Glutamatergic neuron (in vitro differentiated cells): Measurements from ENCODE around the gene KCND1. TPM values are rescaled to one million over a fixed set of nuclear protein-coding genes. Genes with fewer than 3 reads are reported as not detected.
A peak's percentile ranks its signal among the peaks of the same experiment; 100 is the strongest.

Experiments
- DNase-seq: peaks from one replicate; pipeline ENCODE4 v3.0.0; 2022
- H3K27ac Mint-ChIP-seq: one replicate; pipeline ENCODE4 v1.8.0; 2020; ENCODE audit warnings: mild to moderate bottlenecking, mixed read lengths, inconsistent platforms; ENCODE audit not compliant: unreplicated experiment
- H3K27me3 Mint-ChIP-seq: one replicate; pipeline ENCODE4 v1.8.0; 2020; ENCODE audit warnings: mild to moderate bottlenecking, moderate library complexity, mixed read lengths, inconsistent platforms; ENCODE audit not compliant: unreplicated experiment
- H3K36me3 Mint-ChIP-seq: one replicate; pipeline ENCODE4 v1.8.0; 2020; ENCODE audit warnings: mild to moderate bottlenecking, mixed read lengths, inconsistent platforms; ENCODE audit not compliant: unreplicated experiment
- H3K4me1 Mint-ChIP-seq: one replicate; pipeline ENCODE4 v1.8.0; 2020; ENCODE audit warnings: mild to moderate bottlenecking, low read depth, mixed read lengths, inconsistent platforms; ENCODE audit not compliant: unreplicated experiment
- H3K4me3 Mint-ChIP-seq: one replicate; pipeline ENCODE4 v1.8.0; 2020; ENCODE audit warnings: mild to moderate bottlenecking, mixed read lengths, inconsistent platforms; ENCODE audit not compliant: unreplicated experiment
- H3K9me3 Mint-ChIP-seq: one replicate; pipeline ENCODE4 v1.8.0; 2020; ENCODE audit warnings: mild to moderate bottlenecking, moderate library complexity, mixed read lengths, inconsistent platforms; ENCODE audit not compliant: unreplicated experiment
- total RNA-seq: library from RNA; stranded (reverse); fragmentation: NEBNext Ultra II Directional; extraction: Animal tissue kit (Norgen Biotek cat#: 25700); gene quantifications from one replicate; pipeline ENCODE4 v1.2.1, GENCODE V29; 2021; ENCODE audit not compliant: unreplicated experiment
- TF ChIP-seq, protein P1 (sequence below): fragments of 200-600 bp; sonication (generic); IDR thresholded peaks from one replicate; pipeline ENCODE4 v1.5.0; 2021; ENCODE audit not compliant: partially characterized antibody, unreplicated experiment

KCND1 gene
- total RNA-seq, 1 donor from 2014 or later: 7.2 TPM

DNA sequence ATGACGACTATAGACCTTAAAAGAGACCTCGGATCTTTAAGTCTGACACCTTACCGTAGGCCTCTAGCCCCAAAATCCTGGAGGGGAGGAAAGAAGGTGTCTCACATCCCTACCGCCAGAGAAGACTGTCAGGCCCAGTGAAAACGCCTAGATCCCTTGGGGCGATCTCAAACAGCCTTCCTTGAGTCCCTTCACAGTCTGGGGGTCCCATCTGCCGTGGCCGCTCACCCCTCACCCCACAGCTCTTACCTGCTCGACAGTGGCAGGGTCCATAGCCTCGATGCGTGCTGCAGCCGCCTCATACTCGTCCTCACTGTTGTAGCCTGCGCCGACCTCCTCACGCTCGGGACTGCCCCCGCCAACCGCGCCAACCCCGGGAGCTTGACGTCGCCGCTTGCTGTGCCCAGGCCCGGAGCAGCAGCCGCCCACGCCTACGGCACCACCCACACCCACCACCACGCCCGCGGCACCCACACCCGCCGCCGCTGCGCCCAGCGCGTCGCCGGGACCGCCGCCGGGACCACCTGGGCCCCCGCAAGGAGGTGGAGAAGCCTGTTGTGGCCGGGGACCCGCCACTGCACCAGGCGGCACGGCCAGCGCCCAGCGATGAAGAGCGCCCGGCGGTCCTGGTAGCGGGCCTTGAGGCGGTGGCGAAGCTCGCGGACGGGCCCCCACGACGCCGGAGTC is 14.8 kb downstream of the KCND1 start:
- H3K9me3 Mint-ChIP-seq: peaks cover 6% of the 10 kb centered on the region
- peak overlapping the region; percentile 75 for H3K27ac Mint-ChIP-seq
- H3K36me3 Mint-ChIP-seq: no peaks in the 10 kb centered on the region
- peaks cover 8% of the 10 kb centered on the region for H3K27me3 Mint-ChIP-seq
- TF ChIP-seq, protein P1, sequence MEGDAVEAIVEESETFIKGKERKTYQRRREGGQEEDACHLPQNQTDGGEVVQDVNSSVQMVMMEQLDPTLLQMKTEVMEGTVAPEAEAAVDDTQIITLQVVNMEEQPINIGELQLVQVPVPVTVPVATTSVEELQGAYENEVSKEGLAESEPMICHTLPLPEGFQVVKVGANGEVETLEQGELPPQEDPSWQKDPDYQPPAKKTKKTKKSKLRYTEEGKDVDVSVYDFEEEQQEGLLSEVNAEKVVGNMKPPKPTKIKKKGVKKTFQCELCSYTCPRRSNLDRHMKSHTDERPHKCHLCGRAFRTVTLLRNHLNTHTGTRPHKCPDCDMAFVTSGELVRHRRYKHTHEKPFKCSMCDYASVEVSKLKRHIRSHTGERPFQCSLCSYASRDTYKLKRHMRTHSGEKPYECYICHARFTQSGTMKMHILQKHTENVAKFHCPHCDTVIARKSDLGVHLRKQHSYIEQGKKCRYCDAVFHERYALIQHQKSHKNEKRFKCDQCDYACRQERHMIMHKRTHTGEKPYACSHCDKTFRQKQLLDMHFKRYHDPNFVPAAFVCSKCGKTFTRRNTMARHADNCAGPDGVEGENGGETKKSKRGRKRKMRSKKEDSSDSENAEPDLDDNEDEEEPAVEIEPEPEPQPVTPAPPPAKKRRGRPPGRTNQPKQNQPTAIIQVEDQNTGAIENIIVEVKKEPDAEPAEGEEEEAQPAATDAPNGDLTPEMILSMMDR: no peak
- H3K4me1 Mint-ChIP-seq: peaks cover 7% of the 10 kb centered on the region
- peak; percentile 20 for DNase-seq
- peak overlapping the region; percentile 86 for H3K4me3 Mint-ChIP-seq

DNA sequence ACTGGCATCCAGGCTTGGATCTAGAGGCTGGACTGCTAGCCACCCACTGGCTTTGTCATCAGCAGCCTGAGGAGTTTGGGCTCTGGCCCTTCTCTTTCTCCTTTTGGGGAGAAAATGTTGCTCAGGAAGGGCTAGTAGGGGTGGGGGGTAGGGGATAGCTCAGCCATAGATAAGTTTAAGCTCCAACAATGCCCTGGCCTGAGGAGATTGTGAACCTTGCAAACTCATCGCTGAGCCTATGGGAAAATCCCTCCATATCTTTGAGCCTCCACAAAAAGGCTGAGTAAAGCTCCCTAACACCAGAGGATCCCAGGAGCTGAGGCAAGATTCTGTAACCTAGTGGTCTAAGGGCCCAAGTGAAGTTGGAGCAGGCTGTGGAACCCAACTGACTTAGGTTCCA is 23.1 kb downstream of the KCND1 start:
- Mint-ChIP-seq H3K36me3 (no peaks in the 10 kb centered on the region), H3K27me3 (no peaks in the 10 kb centered on the region), H3K4me1 (no peaks in the 10 kb centered on the region), H3K9me3 (no peaks in the 10 kb centered on the region), H3K27ac (no peak overlapping the region), H3K4me3 (no peak overlapping the region)
- TF ChIP-seq, protein P1: no peak
- no peak for DNase-seq

DNA sequence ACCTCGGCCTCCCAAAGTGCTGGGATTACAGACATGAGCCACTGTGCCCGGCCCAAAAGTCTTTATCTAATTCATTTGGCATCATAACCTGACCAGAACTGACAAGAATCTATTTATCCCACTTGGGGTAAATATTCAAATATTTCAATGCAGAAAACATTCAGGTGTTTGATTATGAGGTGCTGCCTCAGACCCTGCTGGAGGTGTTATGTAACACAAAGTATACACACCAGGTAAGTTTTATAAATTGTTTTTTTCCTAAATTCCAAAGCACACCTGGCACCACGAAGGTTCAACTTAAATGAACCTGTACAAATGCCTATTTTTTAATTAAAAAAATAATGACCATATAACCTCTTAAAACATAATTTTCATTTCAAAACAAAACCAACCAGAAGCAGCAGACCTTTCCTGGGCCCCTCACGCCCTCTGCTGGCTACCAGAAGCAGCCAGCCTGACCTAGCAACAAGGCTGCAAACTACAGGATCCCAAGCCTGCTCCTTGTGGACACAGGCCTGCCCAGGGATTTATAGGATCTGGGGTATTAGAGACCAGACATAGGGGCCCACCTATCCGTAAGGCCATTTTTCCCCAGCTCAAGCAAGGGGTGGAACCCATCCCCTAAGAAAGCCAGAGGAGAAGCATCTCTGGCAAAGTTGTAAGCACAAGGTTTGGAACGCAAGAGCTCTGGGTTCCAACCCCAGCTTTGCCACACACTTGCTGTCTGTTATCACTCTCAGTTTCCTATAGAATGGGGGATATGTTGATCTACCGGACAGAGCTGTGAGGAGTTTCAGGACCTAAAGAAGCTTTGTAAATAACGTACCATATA is 25.9 kb downstream of the KCND1 start:
- Mint-ChIP-seq H3K27me3 (no peaks in the 10 kb centered on the region), H3K27ac (no peak overlapping the region), H3K9me3 (no peaks in the 10 kb centered on the region), H3K36me3 (no peaks in the 10 kb centered on the region), H3K4me1 (peaks cover 8% of the 10 kb centered on the region), H3K4me3 (peak overlapping the region; percentile 63)
- peak; percentile 57 for DNase-seq
- TF ChIP-seq, protein P1: peak; percentile 57

DNA sequence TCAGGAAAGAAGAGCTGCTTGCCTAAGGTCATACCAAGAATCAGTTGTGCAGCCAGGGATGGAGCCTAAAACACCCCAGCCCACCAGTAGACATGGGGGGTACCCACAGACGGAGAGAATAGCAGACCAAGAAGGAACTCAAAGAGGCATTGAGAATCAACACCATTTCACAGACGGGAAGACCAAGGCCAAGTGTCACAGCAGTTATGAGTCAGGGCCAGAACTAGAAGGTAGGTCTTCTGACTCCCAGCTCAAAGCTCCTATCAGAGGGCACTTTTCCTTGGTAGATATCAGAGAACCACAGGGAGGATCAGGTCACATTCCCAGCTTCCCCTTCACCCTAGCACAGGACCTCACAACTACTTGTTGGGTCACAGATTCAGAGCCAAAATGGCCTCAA is 28.7 kb downstream of the KCND1 start:
- H3K9me3 Mint-ChIP-seq: no peaks in the 10 kb centered on the region
- TF ChIP-seq, protein P1: no peak
- H3K36me3 Mint-ChIP-seq: no peaks in the 10 kb centered on the region

More for the DNA sequence above, 28.7 kb downstream of the KCND1 start:
- H3K27me3 Mint-ChIP-seq: no peaks in the 10 kb centered on the region
- peak overlapping the region; percentile 43 for H3K27ac Mint-ChIP-seq
- H3K4me3 Mint-ChIP-seq: no peak overlapping the region
- DNase-seq: no peak
- H3K4me1 Mint-ChIP-seq: peaks cover 9% of the 10 kb centered on the region
